H1 (cell line): ENCODE results near the gene SLX9. TPM values are rescaled to one million over a fixed set of nuclear protein-coding genes. Genes with fewer than 3 reads are reported as not detected.

Source experiments
- CTCF ChIA-PET: fragments of 300-600 bp; sonication (Branson Sonifier 250); formaldehyde crosslinking; loops from one replicate; lab custom pipeline; 2021; ENCODE audit not compliant: partially characterized antibody; lab: Charles Lee
- POLR2A ChIA-PET: fragments of 300-600 bp; sonication (Branson Sonifier 250); formaldehyde crosslinking; loops from one replicate; lab custom pipeline; 2021; ENCODE audit warnings: inconsistent platforms; ENCODE audit not compliant: partially characterized antibody; lab: Charles Lee
- DNase-seq, 2 experiments: peaks; one replicate each; pipeline versions ENCODE4 v3.0.0 to v3.0.0-alpha.2; 2010 to 2022; ENCODE audit warnings: low spot score in 2 of 2, low read depth in 1 of 2, mixed read lengths in 1 of 2
- FAIRE-seq: peaks from 2 replicates; lab custom pipeline; 2011; peaks lifted over from hg19 to GRCh38; lab: Jason Lieb, UNC
- H2AFZ ChIP-seq: 2 replicates; pipeline ENCODE4 v1.8.1; 2012; ENCODE audit warnings: low read length, inconsistent platforms
- H2AK5ac ChIP-seq: 2 replicates; pipeline ENCODE4 v1.6.1; 2013; ENCODE audit warnings: low read depth, low read length
- H2BK120ac ChIP-seq: replicated peaks from 2 replicates; pipeline ENCODE3; 2013; ENCODE audit warnings: low read depth, low read length, inconsistent platforms
- H2BK12ac ChIP-seq: 2 replicates; pipeline ENCODE4 v1.6.1; 2013; ENCODE audit warnings: low read depth, low read length
- H2BK15ac ChIP-seq: 2 replicates; pipeline ENCODE4 v1.6.1; 2013; ENCODE audit warnings: low read length
- H2BK20ac ChIP-seq: 2 replicates; pipeline ENCODE4 v1.6.1; 2013; ENCODE audit warnings: low read length
- H2BK5ac ChIP-seq: 2 replicates; pipeline ENCODE4 v1.6.1; 2013; ENCODE audit warnings: low read depth, low read length
- H3K14ac ChIP-seq: 2 replicates; pipeline ENCODE4 v1.6.1; 2013; ENCODE audit warnings: inconsistent platforms; ENCODE audit not compliant: insufficient read length
- H3K18ac ChIP-seq: 2 replicates; pipeline ENCODE4 v1.6.1; 2013; ENCODE audit warnings: low read length; ENCODE audit errors: extremely low read depth
- H3K23ac ChIP-seq: 2 replicates; pipeline ENCODE4 v1.6.1; 2013; ENCODE audit warnings: inconsistent platforms; ENCODE audit not compliant: insufficient read length
- H3K23me2 ChIP-seq: 2 replicates; pipeline ENCODE4 v1.6.1; 2013; ENCODE audit warnings: low read depth, low read length
- H3K27ac ChIP-seq: 2 replicates; pipeline ENCODE4 v1.6.1; 2011; ENCODE audit warnings: low read depth, low read length, inconsistent platforms
- H3K27me3 ChIP-seq, 4 experiments: replicated peaks in 1 of 4; 1 replicate in 1 of 4; 2 replicates in 3 of 4; pipeline versions ENCODE4 v1.6.1 to v1.8.1; 2011 to 2013; ENCODE audit warnings: low read length in 3 of 4, mild to moderate bottlenecking in 3 of 4, inconsistent platforms in 2 of 4, mixed read lengths in 2 of 4, moderate library complexity in 1 of 4; ENCODE audit not compliant: control insufficient read depth in 3 of 4, insufficient read depth in 3 of 4; ENCODE audit errors: extremely low read depth in 1 of 4
- H3K36me3 ChIP-seq, 4 experiments: 2 replicates each; pipeline versions ENCODE4 v1.6.1 to v1.8.1; 2011 to 2013; ENCODE audit warnings: mild to moderate bottlenecking in 4 of 4, low read length in 3 of 4, moderate library complexity in 2 of 4, control low read depth in 1 of 4, inconsistent platforms in 1 of 4; ENCODE audit not compliant: insufficient read depth in 4 of 4, control insufficient read depth in 2 of 4
- H3K4ac ChIP-seq: replicated peaks from 2 replicates; pipeline ENCODE3; 2013; ENCODE audit warnings: low read length, low read depth, mixed read lengths, inconsistent platforms; ENCODE audit not compliant: insufficient read length
- H3K4me1 ChIP-seq, 4 experiments: replicated peaks in 1 of 4; 1 replicate in 1 of 4; 2 replicates in 3 of 4; pipeline versions ENCODE4 v1.6.1 to v1.8.1; 2011 to 2013; ENCODE audit warnings: low read length in 3 of 4, inconsistent platforms in 2 of 4, mixed read lengths in 1 of 4; ENCODE audit not compliant: insufficient read depth in 4 of 4, control insufficient read depth in 3 of 4
- H3K4me2 ChIP-seq, 2 experiments: 2 replicates each; pipeline versions ENCODE4 v1.6.1 to v1.8.1; 2011 to 2013; ENCODE audit warnings: low read depth in 2 of 2, low read length in 2 of 2, control low read depth in 1 of 2, inconsistent platforms in 1 of 2, mild to moderate bottlenecking in 1 of 2; ENCODE audit not compliant: insufficient read depth in 1 of 2
- H3K4me3 ChIP-seq, 4 experiments: fragments of 200-600, 300-600 bp in 1 of 4; sonication (generic), shearing (Covaris generic), sonication (Bioruptor Twin) in 1 of 4; 2 replicates each; pipeline versions ENCODE4 v1.5.1 to v1.8.1; 2011 to 2016; ENCODE audit warnings: low read length in 4 of 4, low read depth in 3 of 4, control low read depth in 2 of 4, inconsistent platforms in 2 of 4, mild to moderate bottlenecking in 2 of 4, mixed read lengths in 1 of 4, moderate library complexity in 1 of 4; ENCODE audit not compliant: insufficient read depth in 2 of 4; ENCODE audit errors: extremely low read depth in 1 of 4
- H3K56ac ChIP-seq: replicated peaks from 2 replicates; pipeline ENCODE3; 2013; ENCODE audit warnings: low read depth, mild to moderate bottlenecking, mixed read lengths, low read length, inconsistent platforms; ENCODE audit not compliant: insufficient read length
- H3K79me1 ChIP-seq: 2 replicates; pipeline ENCODE4 v1.6.1; 2013; ENCODE audit warnings: low read depth, low read length, control low read depth
- H3K79me2 ChIP-seq, 2 experiments: 2 replicates each; pipeline versions ENCODE4 v1.6.1 to v1.8.1; 2012 to 2013; ENCODE audit warnings: low read length in 2 of 2, mild to moderate bottlenecking in 2 of 2, inconsistent platforms in 1 of 2; ENCODE audit not compliant: insufficient read depth in 2 of 2, control insufficient read depth in 1 of 2
- H3K9ac ChIP-seq, 4 experiments: replicated peaks in 1 of 4; 1 replicate in 1 of 4; 2 replicates in 3 of 4; pipeline versions ENCODE4 v1.6.1 to v1.8.1; 2011 to 2013; ENCODE audit warnings: low read depth in 3 of 4, low read length in 3 of 4, control low read depth in 2 of 4, mild to moderate bottlenecking in 2 of 4, moderate library complexity in 2 of 4, inconsistent platforms in 1 of 4; ENCODE audit errors: extremely low read depth in 1 of 4
- H3K9me3 ChIP-seq, 2 experiments: 2 replicates each; pipeline versions ENCODE4 v1.6.1 to v1.8.1; 2012 to 2013; ENCODE audit warnings: mild to moderate bottlenecking in 2 of 2, moderate library complexity in 2 of 2, control low read depth in 1 of 2, inconsistent platforms in 1 of 2, low read depth in 1 of 2, low read length in 1 of 2, mixed read lengths in 1 of 2; ENCODE audit not compliant: insufficient read depth in 2 of 2
- H4K20me1 ChIP-seq, 2 experiments: replicated peaks in 1 of 2; 2 replicates each; pipeline versions ENCODE3 to v1.8.1; 2011 to 2013; ENCODE audit warnings: inconsistent platforms in 2 of 2, low read length in 2 of 2, mild to moderate bottlenecking in 1 of 2; ENCODE audit not compliant: insufficient read depth in 2 of 2, control insufficient read depth in 1 of 2
- H4K5ac ChIP-seq: 2 replicates; pipeline ENCODE4 v1.6.1; 2013; ENCODE audit warnings: low read length, low read depth, mixed read lengths, inconsistent platforms; ENCODE audit not compliant: insufficient read length
- H4K8ac ChIP-seq: 2 replicates; pipeline ENCODE4 v1.8.0; 2013; ENCODE audit warnings: mild to moderate bottlenecking, moderate library complexity, low read length, inconsistent platforms; ENCODE audit not compliant: insufficient read depth; ENCODE audit errors: extremely low read depth
- H4K91ac ChIP-seq: replicated peaks from 2 replicates; pipeline ENCODE3; 2013; ENCODE audit warnings: low read length, mixed read lengths, inconsistent platforms; ENCODE audit not compliant: insufficient read length
- CBX8 ChIP-seq: fragments of 300-800, 300-1000 bp; sonication (generic); IDR thresholded peaks from 2 replicates; pipeline ENCODE4 v1.7.1; 2016; ENCODE audit warnings: low read depth, low read length, borderline replicate concordance
- CEBPB ChIP-seq: IDR thresholded peaks from 2 replicates; pipeline ENCODE4 v1.6.1; 2012; ENCODE audit warnings: low read depth, low read length
- CHD2 ChIP-seq: IDR thresholded peaks from 2 replicates; pipeline ENCODE4 v1.6.1; 2012; ENCODE audit warnings: low read length, improper control_type of control experiment
- CTBP2 ChIP-seq: IDR thresholded peaks from 2 replicates; pipeline ENCODE4 v1.7.0; 2011; ENCODE audit warnings: borderline replicate concordance, mild to moderate bottlenecking, moderate library complexity, mixed read lengths, low read length; ENCODE audit not compliant: insufficient read depth, insufficient read length
- EP300 ChIP-seq, 2 experiments: IDR thresholded peaks; 1 replicate in 1 of 2; 2 replicates in 1 of 2; pipeline ENCODE4 v1.6.1; 2011 to 2012; ENCODE audit warnings: low read depth in 2 of 2, low read length in 2 of 2, mild to moderate bottlenecking in 2 of 2, borderline replicate concordance in 1 of 2, inconsistent platforms in 1 of 2, moderate library complexity in 1 of 2
- MAFK ChIP-seq: IDR thresholded peaks from 2 replicates; pipeline ENCODE4 v1.6.1; 2012; ENCODE audit warnings: low read depth, mild to moderate bottlenecking, improper control_type of control experiment, low read length
- PHF8 ChIP-seq: fragments of 200-600 bp; sonication (generic); conservative IDR thresholded peaks from 2 replicates; pipeline ENCODE4 v1.7.1; 2012; ENCODE audit warnings: low read depth, mild to moderate bottlenecking, inconsistent platforms, low read length, moderate library complexity
- POLR2A ChIP-seq, 2 experiments: IDR thresholded peaks; 1 replicate in 1 of 2; 2 replicates in 1 of 2; pipeline ENCODE4 v1.6.1; 2011; ENCODE audit warnings: low read depth in 2 of 2, low read length in 2 of 2, mild to moderate bottlenecking in 2 of 2; ENCODE audit errors: control extremely low read depth in 1 of 2
- RNF2 ChIP-seq: fragments of 200-900, 300-1000 bp; sonication (generic); IDR thresholded peaks from 2 replicates; pipeline ENCODE4 v1.7.1; 2016; ENCODE audit warnings: borderline replicate concordance, low read depth, mild to moderate bottlenecking, antibody characterized with exemption, low read length; ENCODE audit not compliant: poor library complexity, severe bottlenecking; ENCODE audit errors: missing control alignments
- SAP30 ChIP-seq: fragments of 300-600 bp; sonication (generic); IDR thresholded peaks from 2 replicates; pipeline ENCODE4 v1.7.1; 2012; ENCODE audit warnings: low read length, moderate library complexity, mild to moderate bottlenecking, inconsistent platforms; ENCODE audit not compliant: insufficient read depth, insufficient replicate concordance
- SP4 ChIP-seq: IDR thresholded peaks from 2 replicates; pipeline ENCODE4 v1.6.1; 2012; ENCODE audit warnings: low read length, inconsistent platforms
- SRF ChIP-seq: IDR thresholded peaks from 2 replicates; pipeline ENCODE4 v1.6.1; 2011; ENCODE audit warnings: mild to moderate bottlenecking, low read depth, low read length, moderate library complexity
- SUZ12 ChIP-seq: fragments of 200-600 bp; sonication (generic); IDR thresholded peaks from 2 replicates; pipeline ENCODE4 v1.6.1; 2012; ENCODE audit warnings: mild to moderate bottlenecking, inconsistent platforms, low read length, moderate library complexity, mixed read lengths
- TAF1 ChIP-seq: IDR thresholded peaks from 2 replicates; pipeline ENCODE4 v1.6.1; 2011; ENCODE audit warnings: mild to moderate bottlenecking, low read depth, low read length
- WGBS, 2 experiments: shearing (Covaris generic) in 1 of 2; methylation state at CpG; one replicate each; pipeline versions ENCODE4 v1.1.6 to v1.1.7; 2013 to 2015; ENCODE audit warnings: low lambda C conversion rate in 2 of 2, mixed read lengths in 2 of 2, inconsistent platforms in 1 of 2, low coverage in 1 of 2, missing lambda C conversion rate in 1 of 2; ENCODE audit not compliant: insufficient replicate concordance in 2 of 2, insufficient coverage in 1 of 2, insufficient read length in 1 of 2; ENCODE audit errors: extremely low coverage in 1 of 2, missing lambda C conversion rate in 1 of 2; 5-methylcytosine and 5-hydroxymethylcytosine counted together
- polyA plus RNA-seq, 7 experiments: library from polyadenylated mRNA; depleted of rRNA in 3 of 7; stranded (reverse) in 5 of 7; unstranded in 2 of 7; fragments of >200 nt in 5 of 7; fragments of 200-250 nt in 2 of 7; gene quantifications; 1 replicate in 5 of 7; 2 replicates in 1 of 7; 4 replicates in 1 of 7; pipeline versions ENCODE4 v1.2.1 to v1.2.3, GENCODE V29; 2011 to 2013; ENCODE audit warnings: missing spikeins in 2 of 7, mixed read lengths in 2 of 7
- total RNA-seq: library from RNA; stranded (reverse); fragmentation: NEBNext Ultra II Directional; extraction: Animal tissue kit (Norgen Biotek cat#: 25700); gene quantifications from 2 replicates; pipeline ENCODE4 v1.2.1, GENCODE V29; 2021

SLX9 gene
- total and polyA plus RNA-seq, 2 of the 8 experiments (the other 6 are each of a cell fraction or from before 2014, with no cell fraction given) = 17.7 to 57.3 TPM

DNA sequence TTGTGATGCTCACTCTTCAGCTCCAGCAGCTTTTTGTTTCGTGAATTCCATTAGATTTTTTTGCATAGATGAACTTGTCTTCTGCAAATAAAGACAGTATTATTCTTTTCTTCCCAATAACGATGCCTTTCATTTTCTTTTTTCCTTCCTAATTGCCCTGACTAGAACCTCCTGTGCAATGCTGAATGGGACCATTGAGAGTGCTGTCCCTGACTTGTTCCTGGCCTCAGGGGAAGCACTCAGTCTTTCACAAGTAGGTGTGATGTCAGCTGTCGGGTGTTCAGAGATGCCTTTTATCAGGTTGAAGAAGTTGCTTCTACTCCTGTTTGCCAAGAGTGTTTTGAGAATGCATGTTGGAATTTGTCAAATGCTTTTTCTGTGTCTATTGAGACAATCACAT, 70.3 kb downstream of the SLX9 start:
- H3K14ac ChIP-seq = no peak overlapping the region
- no peak overlapping the region for H4K91ac ChIP-seq
- no peaks in the 10 kb centered on the region for H3K79me1 ChIP-seq
- no peaks in the 10 kb centered on the region for H3K36me3 ChIP-seq
- H3K27ac ChIP-seq = no peak overlapping the region
- H2AFZ ChIP-seq = no peak overlapping the region
- no peak overlapping the region for H3K23ac ChIP-seq
- H3K56ac ChIP-seq = no peak overlapping the region
- no peak overlapping the region for H3K18ac ChIP-seq
- no peak overlapping the region for H3K4ac ChIP-seq
- no peak overlapping the region for H2BK5ac ChIP-seq
- no peaks in the 10 kb centered on the region; a peak in 1 of 4 replicates for H3K9me3 ChIP-seq
- H3K4me2 ChIP-seq = no peak overlapping the region
- no peaks in the 10 kb centered on the region for H3K79me2 ChIP-seq
- DNase-seq = no peak
- H2BK120ac ChIP-seq = no peak overlapping the region
- H3K23me2 ChIP-seq = no peaks in the 10 kb centered on the region
- no peak overlapping the region; the same call in 1 of the 2 replicates for H2AK5ac ChIP-seq
- no peak overlapping the region for H2BK15ac ChIP-seq
- H4K5ac ChIP-seq = no peak overlapping the region
- WGBS, 2 experiments = 81% methylated on average over 3 of the region's 3 CpGs; no CpG with 5 or more reads in 1 of the 2 experiments
- no peak overlapping the region for H4K8ac ChIP-seq
- POLR2A ChIA-PET = interaction anchor here (1.3 kb wide), 1 partner anchor 91 kb away, joined by 3 read pairs; no protein-coding TSS in a partner anchor
- H3K4me3 ChIP-seq = no peak overlapping the region
- no peak overlapping the region for H2BK20ac ChIP-seq
- no peak overlapping the region for H3K9ac ChIP-seq
- H2BK12ac ChIP-seq = no peak overlapping the region
- FAIRE-seq = no peak
- H4K20me1 ChIP-seq = no peaks in the 10 kb centered on the region
- TF ChIP-seq SRF (no peak), CHD2 (no peak), SUZ12 (no peak), SP4 (no peak), EP300 (IDR thresholded peaks at IDR 0.05; ENCODE audit: borderline replicate concordance in 1 of 2, low read depth in 2 of 2, low read length in 2 of 2) (no peak), CBX8 (no peak), RNF2 (no peak), CTBP2 (no peak), POLR2A (IDR thresholded peaks at IDR 0.05; ENCODE audit: control extremely low read depth in 1 of 2, low read depth in 2 of 2, low read length in 2 of 2) (no peak), CEBPB (no peak), TAF1 (no peak), MAFK (no peak), SAP30 (no peak), PHF8 (no peak)
- TF ChIP-seq, all 59 proteins: peak for 0
- H3K4me1 ChIP-seq = peaks cover 0 to 26% (median 12%) of the 10 kb centered on the region in 4 experiments; a peak in 6 of 7 replicates
- H3K27me3 ChIP-seq = peaks cover 0 to 4% (median 0%) of the 10 kb centered on the region in 4 experiments; a peak in 1 of 7 replicates
- CTCF ChIA-PET = interaction anchor here (0.7 to 1.5 kb wide), 2 partner anchors 11 to 359 kb away, joined by 3 read pairs; no protein-coding TSS in a partner anchor
